ENCODE results near the gene AP4S1. TPM values are rescaled to one million over a fixed set of nuclear protein-coding genes. Genes with fewer than 3 reads are reported as not detected.

The AP4S1 gene
- total RNA-seq, 4 donors from 2014 or later = 4.2 to 10.7 (median 6.0) TPM

- H3K4me1 ChIP-seq = no peaks in the 10 kb centered on the region
- H3K9me3 ChIP-seq = no peaks in the 10 kb centered on the region
- H3K36me3 ChIP-seq = no peaks in the 10 kb centered on the region
- DNase-seq = no peak
- no peaks in the 10 kb centered on the region for H3K27me3 ChIP-seq
- no peak overlapping the region for H3K27ac ChIP-seq
- H3K4me3 ChIP-seq = no peak overlapping the region
- TF ChIP-seq, protein P1, sequence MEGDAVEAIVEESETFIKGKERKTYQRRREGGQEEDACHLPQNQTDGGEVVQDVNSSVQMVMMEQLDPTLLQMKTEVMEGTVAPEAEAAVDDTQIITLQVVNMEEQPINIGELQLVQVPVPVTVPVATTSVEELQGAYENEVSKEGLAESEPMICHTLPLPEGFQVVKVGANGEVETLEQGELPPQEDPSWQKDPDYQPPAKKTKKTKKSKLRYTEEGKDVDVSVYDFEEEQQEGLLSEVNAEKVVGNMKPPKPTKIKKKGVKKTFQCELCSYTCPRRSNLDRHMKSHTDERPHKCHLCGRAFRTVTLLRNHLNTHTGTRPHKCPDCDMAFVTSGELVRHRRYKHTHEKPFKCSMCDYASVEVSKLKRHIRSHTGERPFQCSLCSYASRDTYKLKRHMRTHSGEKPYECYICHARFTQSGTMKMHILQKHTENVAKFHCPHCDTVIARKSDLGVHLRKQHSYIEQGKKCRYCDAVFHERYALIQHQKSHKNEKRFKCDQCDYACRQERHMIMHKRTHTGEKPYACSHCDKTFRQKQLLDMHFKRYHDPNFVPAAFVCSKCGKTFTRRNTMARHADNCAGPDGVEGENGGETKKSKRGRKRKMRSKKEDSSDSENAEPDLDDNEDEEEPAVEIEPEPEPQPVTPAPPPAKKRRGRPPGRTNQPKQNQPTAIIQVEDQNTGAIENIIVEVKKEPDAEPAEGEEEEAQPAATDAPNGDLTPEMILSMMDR (IDR thresholded peaks at IDR 0.05) = no peak
- no peak for TF ChIP-seq POLR2A (IDR thresholded peaks at IDR 0.05)
These were observed 45.0 kb downstream of the AP4S1 start for GRCh38 chr14:31070431-31070830.

DNA sequence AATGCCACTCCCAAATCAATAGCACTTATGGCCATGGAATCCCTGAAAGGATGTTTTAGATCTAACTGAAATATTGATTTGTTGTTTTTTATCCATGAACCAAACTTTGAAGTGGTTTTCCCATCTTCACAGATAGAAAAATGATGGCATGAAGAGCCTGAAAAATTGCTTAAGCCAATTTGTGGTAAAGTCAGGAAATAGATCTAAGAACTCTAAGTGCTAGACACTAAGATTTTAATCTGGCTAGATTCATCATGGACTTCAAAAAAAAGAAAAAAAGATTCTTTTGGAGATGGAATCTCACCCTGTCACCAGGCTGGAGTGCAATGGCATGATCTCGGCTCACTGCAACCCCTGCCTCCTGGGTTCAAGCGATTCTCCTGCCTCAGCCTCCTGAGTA is 45.7 kb downstream of the AP4S1 start:
- no peak for TF ChIP-seq POLR2A (IDR thresholded peaks at IDR 0.05)
- TF ChIP-seq, protein P1 (IDR thresholded peaks at IDR 0.05) = no peak
- no peaks in the 10 kb centered on the region for H3K36me3 ChIP-seq

DNA sequence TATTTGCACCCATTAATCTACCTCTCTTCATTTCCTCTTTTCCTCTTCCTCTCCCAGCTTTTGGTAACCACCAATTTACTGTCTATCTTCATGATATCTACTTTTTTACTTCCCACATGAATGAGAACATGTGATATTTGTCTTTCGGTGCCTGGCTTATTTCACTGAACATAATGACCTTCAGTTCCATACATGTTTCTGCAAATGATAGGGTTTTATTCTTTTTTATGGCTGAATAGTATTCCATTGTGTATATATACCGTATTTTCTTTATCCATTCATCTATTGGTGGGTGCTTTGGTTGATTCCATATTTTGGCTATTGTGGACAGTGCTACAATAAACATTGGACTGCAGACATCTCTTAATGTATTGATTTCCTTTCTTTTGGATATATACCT is 49.7 kb downstream of the AP4S1 start:
- Histone ChIP-seq H3K9me3 (no peaks in the 10 kb centered on the region), H3K4me3 (no peak overlapping the region), H3K4me1 (no peaks in the 10 kb centered on the region), H3K27me3 (no peaks in the 10 kb centered on the region), H3K27ac (no peak overlapping the region), H3K36me3 (no peaks in the 10 kb centered on the region)
- TF ChIP-seq POLR2A (IDR thresholded peaks at IDR 0.05) = no peak
- TF ChIP-seq, protein P1 (IDR thresholded peaks at IDR 0.05) = no peak
- no peak for DNase-seq

More for the DNA sequence above, 45.7 kb downstream of the AP4S1 start:
- H3K4me1 ChIP-seq = no peaks in the 10 kb centered on the region
- no peaks in the 10 kb centered on the region for H3K27me3 ChIP-seq
- H3K27ac ChIP-seq = no peak overlapping the region
- DNase-seq = no peak
- H3K4me3 ChIP-seq = no peak overlapping the region
- no peaks in the 10 kb centered on the region for H3K9me3 ChIP-seq

DNA sequence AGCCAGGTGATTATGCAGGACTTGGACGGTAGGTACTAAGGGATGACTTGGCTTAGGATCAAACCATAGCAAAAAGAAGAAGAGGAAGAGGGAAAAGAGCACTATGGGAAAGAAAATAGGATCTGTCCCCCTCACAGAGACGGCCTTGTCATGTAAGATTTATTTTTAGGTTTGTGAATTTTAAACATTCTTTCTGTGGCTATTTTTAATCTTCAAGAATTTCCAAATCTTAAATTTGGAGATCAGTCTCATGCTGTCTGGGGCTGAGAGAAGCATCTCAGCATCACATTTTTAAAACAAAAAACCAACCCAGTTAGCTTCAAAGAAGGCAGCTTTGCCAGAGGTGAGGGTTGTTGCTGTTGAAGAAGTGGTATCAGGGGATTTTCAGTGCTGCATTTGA is 53.3 kb downstream of the AP4S1 start:
- H3K4me1 ChIP-seq = no peaks in the 10 kb centered on the region
- H3K36me3 ChIP-seq = no peaks in the 10 kb centered on the region
- H3K4me3 ChIP-seq = no peak overlapping the region
- H3K9me3 ChIP-seq = no peaks in the 10 kb centered on the region
- no peak for DNase-seq
- no peaks in the 10 kb centered on the region for H3K27me3 ChIP-seq
- no peak overlapping the region for H3K27ac ChIP-seq
- TF ChIP-seq, protein P1 (IDR thresholded peaks at IDR 0.05) = no peak
- no peak for TF ChIP-seq POLR2A (IDR thresholded peaks at IDR 0.05)

DNA sequence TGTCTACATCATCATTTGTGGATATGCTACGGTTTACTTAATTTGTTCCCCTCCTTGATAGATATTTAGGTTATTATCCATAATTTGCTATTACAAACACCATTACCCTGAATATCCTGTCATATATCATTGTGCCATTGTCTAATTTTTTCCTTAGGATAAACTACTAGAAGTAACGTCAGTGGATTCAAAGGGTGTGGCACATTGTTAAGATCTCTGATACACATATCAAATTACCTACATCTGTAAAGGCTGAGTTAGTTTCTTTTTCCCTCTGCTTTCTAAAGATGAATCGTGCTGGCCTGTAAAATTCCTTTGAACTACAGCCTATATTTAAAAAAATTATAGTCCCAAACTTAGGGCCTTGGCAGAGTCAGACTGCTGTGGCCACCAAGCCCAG is 54.6 kb downstream of the AP4S1 start:
- TF ChIP-seq POLR2A (IDR thresholded peaks at IDR 0.05) = no peak
- TF ChIP-seq, protein P1 (IDR thresholded peaks at IDR 0.05) = no peak
- no peak for DNase-seq
- Histone ChIP-seq H3K4me3 (no peak overlapping the region), H3K27ac (no peak overlapping the region), H3K27me3 (no peaks in the 10 kb centered on the region), H3K9me3 (no peaks in the 10 kb centered on the region), H3K4me1 (no peaks in the 10 kb centered on the region), H3K36me3 (no peaks in the 10 kb centered on the region)

DNA sequence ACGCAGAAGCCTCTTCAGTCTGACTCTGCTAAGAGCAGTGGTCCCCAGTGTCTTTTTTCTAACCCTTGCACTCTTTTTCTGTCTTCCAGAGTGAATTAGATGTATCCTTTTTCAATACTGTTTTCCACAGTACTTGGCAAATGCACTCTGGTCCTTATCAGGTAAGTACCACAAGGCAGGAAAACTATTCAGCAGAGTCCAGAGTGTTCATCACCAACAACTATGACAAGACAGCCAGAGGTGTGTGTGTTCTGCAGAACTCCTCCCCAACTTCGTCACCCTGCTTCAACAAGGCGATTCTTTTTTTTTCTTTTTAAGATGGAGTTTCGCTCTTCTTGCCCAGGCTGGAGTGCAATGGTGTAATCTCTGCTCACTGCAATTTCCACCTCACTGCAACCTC is 55.0 kb downstream of the AP4S1 start:
- H3K4me3 ChIP-seq = no peak overlapping the region
- H3K27me3 ChIP-seq = no peaks in the 10 kb centered on the region
- no peak overlapping the region for H3K27ac ChIP-seq
- H3K9me3 ChIP-seq = no peaks in the 10 kb centered on the region
- TF ChIP-seq, protein P1 (IDR thresholded peaks at IDR 0.05) = no peak
- TF ChIP-seq POLR2A (IDR thresholded peaks at IDR 0.05) = no peak
- no peak for DNase-seq
- no peaks in the 10 kb centered on the region for H3K36me3 ChIP-seq
- no peaks in the 10 kb centered on the region for H3K4me1 ChIP-seq
